Measurements from ENCODE around the gene EIF4H. TPM values are rescaled to one million over a fixed set of nuclear protein-coding genes. Genes with fewer than 3 reads are reported as not detected.
"Not testable (repeated sequence)": the region's sequence is repeated elsewhere in the genome, so short reads cannot be mapped to it uniquely, and the experiment has no call there.

Gene EIF4H
- total RNA-seq, 1 donor from 2014 or later: 209 TPM

DNA sequence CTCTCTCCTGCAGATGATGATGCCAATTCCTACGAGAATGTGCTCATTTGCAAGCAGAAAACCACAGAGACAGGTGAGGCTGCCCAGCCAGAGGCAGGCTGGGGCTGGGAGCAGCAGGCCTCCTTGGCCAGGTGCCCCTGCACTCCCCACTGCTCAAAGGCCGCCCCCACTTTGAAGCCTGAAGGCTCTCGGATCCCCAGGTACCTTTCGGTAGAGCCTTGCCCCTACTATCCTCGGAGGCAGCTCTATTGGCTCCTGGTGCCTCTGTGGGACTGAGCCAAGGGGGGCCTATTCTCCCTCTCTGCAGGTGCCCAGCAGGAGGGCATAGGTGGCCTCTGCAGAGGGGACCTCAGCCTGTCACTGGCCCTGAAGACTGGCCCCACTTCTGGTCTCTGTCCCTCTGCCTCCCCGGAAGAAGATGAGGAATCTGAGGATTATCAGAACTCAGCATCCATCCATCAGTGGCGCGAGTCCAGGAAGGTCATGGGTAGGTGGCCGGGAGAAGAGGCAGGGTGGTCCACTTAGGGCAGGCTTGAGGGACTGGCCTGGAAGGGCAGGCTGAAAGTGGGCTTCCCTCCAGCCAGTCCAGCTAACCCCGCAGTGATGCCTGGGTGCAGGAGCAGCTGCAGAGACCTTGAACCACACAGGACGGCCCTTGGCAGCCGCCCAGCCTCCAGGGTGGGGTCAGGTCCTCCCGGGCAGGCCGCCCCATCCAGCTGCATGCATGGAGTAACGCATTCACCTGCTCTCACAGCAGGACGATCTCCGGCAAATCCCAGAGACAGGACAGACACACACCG, 49.8 kb downstream of the EIF4H start:
- no peak overlapping the region for H3K27ac Mint-ChIP-seq (ENCODE audit: unreplicated experiment)

DNA sequence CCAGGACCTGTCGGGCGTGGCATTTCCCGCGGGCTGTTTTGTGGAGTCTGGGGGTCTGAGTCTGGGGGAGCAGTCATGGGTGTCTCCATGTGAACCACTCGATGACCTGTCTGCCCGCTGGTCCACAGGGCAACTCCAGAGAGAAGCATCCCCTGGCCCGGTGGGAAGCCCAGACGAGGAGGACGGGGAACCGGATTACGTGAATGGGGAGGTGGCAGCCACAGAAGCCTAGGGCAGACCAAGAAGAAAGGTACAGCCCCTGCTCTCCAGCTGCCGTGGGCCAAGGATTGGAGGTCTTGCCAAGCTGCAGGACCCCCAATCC, 50.3 kb downstream of the EIF4H start:
- no peak for DNase-seq (ENCODE audit: low spot score)
- Mint-ChIP-seq H3K27ac (ENCODE audit: unreplicated experiment) (no peak overlapping the region), H3K4me3 (ENCODE audit: unreplicated experiment) (no peak overlapping the region), H3K9me3 (ENCODE audit: low read depth) (no peaks in the 10 kb centered on the region), H3K4me1 (ENCODE audit: low read depth) (no peaks in the 10 kb centered on the region), H3K27me3 (ENCODE audit: low read depth) (no peaks in the 10 kb centered on the region), H3K36me3 (ENCODE audit: low read depth) (peaks cover 3% of the 10 kb centered on the region)
- TF ChIP-seq, protein P1, sequence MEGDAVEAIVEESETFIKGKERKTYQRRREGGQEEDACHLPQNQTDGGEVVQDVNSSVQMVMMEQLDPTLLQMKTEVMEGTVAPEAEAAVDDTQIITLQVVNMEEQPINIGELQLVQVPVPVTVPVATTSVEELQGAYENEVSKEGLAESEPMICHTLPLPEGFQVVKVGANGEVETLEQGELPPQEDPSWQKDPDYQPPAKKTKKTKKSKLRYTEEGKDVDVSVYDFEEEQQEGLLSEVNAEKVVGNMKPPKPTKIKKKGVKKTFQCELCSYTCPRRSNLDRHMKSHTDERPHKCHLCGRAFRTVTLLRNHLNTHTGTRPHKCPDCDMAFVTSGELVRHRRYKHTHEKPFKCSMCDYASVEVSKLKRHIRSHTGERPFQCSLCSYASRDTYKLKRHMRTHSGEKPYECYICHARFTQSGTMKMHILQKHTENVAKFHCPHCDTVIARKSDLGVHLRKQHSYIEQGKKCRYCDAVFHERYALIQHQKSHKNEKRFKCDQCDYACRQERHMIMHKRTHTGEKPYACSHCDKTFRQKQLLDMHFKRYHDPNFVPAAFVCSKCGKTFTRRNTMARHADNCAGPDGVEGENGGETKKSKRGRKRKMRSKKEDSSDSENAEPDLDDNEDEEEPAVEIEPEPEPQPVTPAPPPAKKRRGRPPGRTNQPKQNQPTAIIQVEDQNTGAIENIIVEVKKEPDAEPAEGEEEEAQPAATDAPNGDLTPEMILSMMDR (IDR thresholded peaks at IDR 0.05): no peak

More for the DNA sequence above, 49.8 kb downstream of the EIF4H start:
- H3K27me3 Mint-ChIP-seq (ENCODE audit: low read depth): no peaks in the 10 kb centered on the region
- no peaks in the 10 kb centered on the region for H3K4me1 Mint-ChIP-seq (ENCODE audit: low read depth)
- no peak overlapping the region for H3K4me3 Mint-ChIP-seq (ENCODE audit: unreplicated experiment)
- peaks cover 3% of the 10 kb centered on the region for H3K36me3 Mint-ChIP-seq (ENCODE audit: low read depth)
- no peak for DNase-seq (ENCODE audit: low spot score)
- H3K9me3 Mint-ChIP-seq (ENCODE audit: low read depth): no peaks in the 10 kb centered on the region
- TF ChIP-seq, protein P1 (IDR thresholded peaks at IDR 0.05): no peak

DNA sequence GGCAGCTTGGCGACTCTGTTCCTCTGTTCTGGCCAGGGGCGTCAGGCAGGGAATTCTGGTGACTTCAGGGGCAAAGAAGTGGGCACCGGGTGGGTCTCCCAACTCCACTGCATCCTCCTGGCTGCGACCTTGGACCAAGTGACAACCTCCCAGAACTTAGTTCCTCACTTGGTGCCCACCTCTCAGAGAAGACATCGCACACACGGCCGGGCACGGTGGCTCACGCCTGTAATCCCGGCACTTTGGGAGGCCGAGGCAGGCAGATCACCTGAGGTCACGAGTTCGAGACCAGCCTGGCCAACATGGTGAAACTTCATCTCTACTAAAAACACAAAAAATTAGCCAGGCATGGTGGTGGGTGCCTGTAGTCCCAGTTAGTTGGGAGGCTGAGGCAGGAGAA, 50.8 kb downstream of the EIF4H start:
- H3K27me3 Mint-ChIP-seq (ENCODE audit: low read depth); H3K27ac Mint-ChIP-seq (ENCODE audit: unreplicated experiment); H3K36me3 Mint-ChIP-seq (ENCODE audit: low read depth); H3K4me3 Mint-ChIP-seq (ENCODE audit: unreplicated experiment); H3K9me3 Mint-ChIP-seq (ENCODE audit: low read depth); DNase-seq (ENCODE audit: low spot score); H3K4me1 Mint-ChIP-seq (ENCODE audit: low read depth): not testable (repeated sequence)

DNA sequence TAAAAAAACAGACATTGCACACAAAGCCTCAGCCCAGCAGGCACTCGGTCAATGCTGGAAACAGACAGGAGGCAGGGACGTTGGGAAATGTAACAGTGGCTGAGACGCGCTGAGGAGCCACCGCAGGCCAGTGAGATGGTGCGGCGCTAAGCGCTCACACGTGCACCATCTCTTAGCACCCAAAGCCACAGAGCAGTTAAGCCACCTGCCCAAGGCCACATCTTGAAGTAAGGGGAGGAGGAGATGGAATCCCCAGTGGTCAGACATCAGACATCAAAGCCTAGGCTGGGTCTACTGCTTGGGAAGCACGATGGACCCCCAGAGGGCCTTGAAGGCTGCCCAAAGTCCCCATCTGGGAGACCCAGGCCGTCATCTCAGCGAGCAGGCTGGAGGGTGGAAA, 51.2 kb downstream of the EIF4H start:
- H3K9me3 Mint-ChIP-seq (ENCODE audit: low read depth): no peaks in the 10 kb centered on the region
- H3K27ac Mint-ChIP-seq (ENCODE audit: unreplicated experiment): no peak overlapping the region

DNA sequence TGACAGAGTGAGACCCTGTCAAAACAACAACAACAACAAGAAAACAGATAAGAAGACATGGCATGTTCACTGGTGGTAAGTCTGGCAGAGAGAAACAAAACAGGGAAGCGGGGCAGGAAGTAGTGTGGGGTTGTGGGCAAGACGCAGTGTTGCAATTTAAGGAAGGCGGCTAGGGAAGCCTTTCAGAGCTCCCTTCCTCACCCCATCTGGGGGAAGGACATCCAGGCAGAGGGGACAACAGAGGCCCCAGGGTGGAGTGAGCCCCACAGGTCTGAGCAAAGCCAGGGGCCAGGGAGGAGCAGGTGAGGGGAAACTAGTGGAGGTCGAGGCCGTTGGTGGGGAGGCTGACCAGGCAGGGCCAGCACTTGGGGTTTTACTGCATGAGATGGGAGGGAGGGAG, 52.5 kb downstream of the EIF4H start:
- Mint-ChIP-seq H3K4me1 (ENCODE audit: low read depth) (no peaks in the 10 kb centered on the region), H3K27ac (ENCODE audit: unreplicated experiment) (no peak overlapping the region), H3K9me3 (ENCODE audit: low read depth) (no peaks in the 10 kb centered on the region), H3K36me3 (ENCODE audit: low read depth) (peaks cover 3% of the 10 kb centered on the region), H3K27me3 (ENCODE audit: low read depth) (no peaks in the 10 kb centered on the region), H3K4me3 (ENCODE audit: unreplicated experiment) (no peak overlapping the region)
- no peak for DNase-seq (ENCODE audit: low spot score)
- TF ChIP-seq, protein P1 (IDR thresholded peaks at IDR 0.05): no peak

More for the DNA sequence above, 51.2 kb downstream of the EIF4H start:
- DNase-seq (ENCODE audit: low spot score): no peak
- Mint-ChIP-seq H3K4me1 (ENCODE audit: low read depth) (no peaks in the 10 kb centered on the region), H3K4me3 (ENCODE audit: unreplicated experiment) (no peak overlapping the region), H3K36me3 (ENCODE audit: low read depth) (peaks cover 3% of the 10 kb centered on the region), H3K27me3 (ENCODE audit: low read depth) (no peaks in the 10 kb centered on the region)
- TF ChIP-seq, protein P1 (IDR thresholded peaks at IDR 0.05): no peak
